Activated CD4-positive, alpha-beta T cell treated with anti-CD3 and anti-CD28 coated beads for 36 hours (primary cell): ENCODE measurements around the gene MDFIC. TPM values are rescaled to one million over a fixed set of nuclear protein-coding genes. Genes with fewer than 3 reads are reported as not detected.

ENCODE experiments used
- ATAC-seq: fragments of 200-7000 bp; cut with Tn5 transposase; one replicate; pipeline ENCODE4 v1.10.0; 2021; ENCODE audit warnings: mild to moderate bottlenecking, moderate library complexity
- CTCF ChIA-PET: fragments of 350-600 bp; sonication (Branson Sonifier 250); formaldehyde crosslinking; loops from one replicate; lab custom pipeline; 2021; ENCODE audit warnings: antibody characterized with exemption; lab: Charles Lee
- POLR2A ChIA-PET: fragments of 350-600 bp; sonication (Branson Sonifier 250); formaldehyde crosslinking; loops from one replicate; lab custom pipeline; 2021; ENCODE audit warnings: antibody characterized with exemption, inconsistent platforms; lab: Charles Lee
- DNase-seq: peaks from one replicate; pipeline ENCODE4 v3.0.0-alpha.2; 2020
- H3K27ac Mint-ChIP-seq: one replicate; pipeline ENCODE4 v1.8.0; 2021; ENCODE audit warnings: mixed read lengths
- H3K27me3 Mint-ChIP-seq: one replicate; pipeline ENCODE4 v1.8.0; 2021; ENCODE audit warnings: mixed read lengths
- H3K36me3 Mint-ChIP-seq: one replicate; pipeline ENCODE4 v1.8.0; 2021; ENCODE audit warnings: low read depth, mixed read lengths
- H3K4me1 Mint-ChIP-seq: one replicate; pipeline ENCODE4 v1.8.0; 2021; ENCODE audit warnings: mixed read lengths
- H3K4me3 Mint-ChIP-seq: one replicate; pipeline ENCODE4 v1.8.0; 2021; ENCODE audit warnings: mild to moderate bottlenecking, moderate library complexity, mixed read lengths
- H3K9me3 Mint-ChIP-seq: one replicate; pipeline ENCODE4 v1.8.0; 2021; ENCODE audit warnings: low read depth, mixed read lengths
- intact Hi-C, 2 experiments: fragments of 100-400 bp; cut with DNase I in 1 of 2; cut with micrococcal nuclease in 1 of 2; formaldehyde crosslinking; loops; one replicate each; pipeline versions ENCODE4 v1.14.2 to v1.15.1; 2022 to 2024; cut with DNase I, micrococcal nuclease
- total RNA-seq, 2 experiments: library from RNA; stranded (reverse); gene quantifications; one replicate each; pipeline ENCODE4 v1.2.3, GENCODE V29; 2021

Gene MDFIC
- total RNA-seq, 2 experiments from 2014 or later, result 68.4 to 113 TPM

DNA sequence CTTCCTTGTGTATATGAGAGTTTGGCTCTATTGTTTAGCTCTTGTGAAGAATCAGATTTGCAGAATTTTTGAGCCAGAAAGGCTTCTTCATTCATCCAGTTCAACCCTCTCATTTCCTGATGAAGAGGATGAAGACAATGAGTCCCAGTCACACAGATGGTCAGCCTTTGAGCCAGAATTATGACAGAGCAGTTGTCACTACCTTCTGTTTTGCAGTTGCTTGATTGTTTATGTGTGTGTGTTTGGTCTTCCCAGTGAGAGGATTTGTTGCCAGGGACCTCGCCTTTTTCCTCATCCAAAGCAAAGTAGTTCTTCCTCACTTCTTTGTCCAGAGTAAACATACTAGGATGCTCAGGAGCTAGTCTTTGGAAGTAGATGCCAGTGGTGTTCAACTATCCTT lies 15.6 kb downstream of the MDFIC start:
- peak overlapping the region; percentile 13 for H3K27ac Mint-ChIP-seq
- intact Hi-C loops, result loop anchor here in 1 of 2 experiments (10.0 kb wide), 1 partner anchor 1377 kb away; no protein-coding TSS in a partner anchor
- H3K36me3 Mint-ChIP-seq, result peaks cover 36% of the 10 kb centered on the region
- no peak overlapping the region for H3K4me3 Mint-ChIP-seq
- no peaks in the 10 kb centered on the region for H3K27me3 Mint-ChIP-seq
- ATAC-seq (no peak), DNase-seq (no peak)
- H3K9me3 Mint-ChIP-seq, result peaks cover 2% of the 10 kb centered on the region
- CTCF ChIA-PET, result interaction anchor here (1.3 kb wide), 1 partner anchor 12 kb away, joined by 4 read pairs; no protein-coding TSS in a partner anchor
- POLR2A ChIA-PET, result no interaction called here
- peaks cover 70% of the 10 kb centered on the region for H3K4me1 Mint-ChIP-seq

GRCh38 chr7:114938785-114939184 lies 16.9 kb downstream of the MDFIC start:
- intact Hi-C loops, result loop anchor here in 1 of 2 experiments (10.0 kb wide), 1 partner anchor 1376 kb away; no protein-coding TSS in a partner anchor
- Mint-ChIP-seq H3K9me3 (peaks cover 2% of the 10 kb centered on the region), H3K27ac (no peak overlapping the region), H3K4me1 (peaks cover 75% of the 10 kb centered on the region), H3K36me3 (peaks cover 42% of the 10 kb centered on the region), H3K27me3 (no peaks in the 10 kb centered on the region), H3K4me3 (no peak overlapping the region)
- CTCF ChIA-PET, result interaction anchor here (0.7 to 1.5 kb wide), 6 partner anchors 12 to 105 kb away, joined by 3 to 4 read pairs (median 3); no protein-coding TSS in a partner anchor
- no peak for ATAC-seq
- POLR2A ChIA-PET, result no interaction called here
- no peak for DNase-seq

GRCh38 chr7:114939484-114940097 lies 17.7 kb downstream of the MDFIC start:
- ATAC-seq (peak; percentile 48), DNase-seq (no peak)
- no peak overlapping the region for H3K4me3 Mint-ChIP-seq
- CTCF ChIA-PET, result interaction anchor here (0.6 to 1.5 kb wide), 7 partner anchors 11 to 70 kb away, joined by 3 to 4 read pairs (median 3); no protein-coding TSS in a partner anchor
- POLR2A ChIA-PET, result no interaction called here
- H3K27ac Mint-ChIP-seq, result no peak overlapping the region
- peaks cover 45% of the 10 kb centered on the region for H3K36me3 Mint-ChIP-seq
- peaks cover 2% of the 10 kb centered on the region for H3K9me3 Mint-ChIP-seq
- H3K27me3 Mint-ChIP-seq, result no peaks in the 10 kb centered on the region
- H3K4me1 Mint-ChIP-seq, result peaks cover 75% of the 10 kb centered on the region
- intact Hi-C loops, result loop anchor here in 1 of 2 experiments (10.0 kb wide), 1 partner anchor 1375 kb away; no protein-coding TSS in a partner anchor

DNA sequence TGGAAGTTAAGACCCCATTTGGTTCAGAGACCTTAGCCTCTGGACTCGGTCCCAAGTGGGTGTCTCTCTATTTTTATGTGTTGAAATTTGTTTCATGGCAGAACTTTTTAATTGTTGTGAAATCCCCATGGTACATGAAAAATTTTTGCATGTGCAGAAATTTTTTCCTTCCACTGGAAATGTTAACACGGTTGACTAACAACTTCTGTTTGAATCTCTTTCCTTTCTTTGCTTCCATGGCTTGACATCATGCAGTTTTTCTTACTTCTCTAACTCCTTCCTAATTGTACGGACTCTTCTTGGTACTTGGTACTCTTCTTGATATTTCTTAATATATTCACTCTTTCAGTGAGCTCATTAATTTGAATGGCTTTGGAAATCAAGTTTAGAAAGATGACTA lies 18.3 kb downstream of the MDFIC start:
- ChIA-PET CTCF (interaction anchor here (0.6 to 1.4 kb wide), 5 partner anchors 12 to 75 kb away, joined by 3 to 4 read pairs (median 3); no protein-coding TSS in a partner anchor), POLR2A (no interaction called here)
- Mint-ChIP-seq H3K36me3 (peaks cover 51% of the 10 kb centered on the region), H3K4me1 (peaks cover 74% of the 10 kb centered on the region), H3K27me3 (no peaks in the 10 kb centered on the region), H3K9me3 (peaks cover 2% of the 10 kb centered on the region), H3K27ac (no peak overlapping the region), H3K4me3 (no peak overlapping the region)
- intact Hi-C loops, result no loop called here
- DNase-seq, result no peak
- ATAC-seq, result no peak

DNA sequence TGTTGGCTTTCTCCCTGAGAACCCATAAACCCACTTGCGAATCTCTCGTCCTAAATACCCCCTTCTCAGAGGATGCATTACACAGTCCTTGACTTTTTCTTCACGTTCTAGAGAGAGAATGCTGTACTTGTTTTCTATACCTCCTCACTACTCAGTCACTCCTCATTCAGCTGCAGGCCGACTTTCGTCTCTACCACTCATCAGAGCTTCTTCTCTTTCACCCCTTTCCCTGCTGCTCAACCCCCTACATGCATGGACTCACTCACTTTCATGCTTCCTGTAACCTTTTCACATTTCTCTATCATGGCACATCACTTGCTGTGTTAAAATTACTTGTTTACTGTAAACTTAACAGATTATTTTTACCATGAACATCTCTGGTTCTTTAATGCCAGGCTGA lies 19.8 kb downstream of the MDFIC start:
- DNase-seq (no peak), ATAC-seq (no peak)
- Mint-ChIP-seq H3K27me3 (no peaks in the 10 kb centered on the region), H3K36me3 (peaks cover 60% of the 10 kb centered on the region), H3K4me3 (no peak overlapping the region), H3K27ac (peak overlapping the region; percentile 30), H3K9me3 (peaks cover 2% of the 10 kb centered on the region), H3K4me1 (peaks cover 67% of the 10 kb centered on the region)
- POLR2A ChIA-PET, result interaction anchor here (0.8 kb wide), 1 partner anchor 25 kb away, joined by 3 read pairs; no protein-coding TSS in a partner anchor
- CTCF ChIA-PET, result interaction anchor here (1.4 to 1.6 kb wide), 2 partner anchors 76 kb away, joined by 3 to 4 read pairs; no protein-coding TSS in a partner anchor
- intact Hi-C loops, result no loop called here

DNA sequence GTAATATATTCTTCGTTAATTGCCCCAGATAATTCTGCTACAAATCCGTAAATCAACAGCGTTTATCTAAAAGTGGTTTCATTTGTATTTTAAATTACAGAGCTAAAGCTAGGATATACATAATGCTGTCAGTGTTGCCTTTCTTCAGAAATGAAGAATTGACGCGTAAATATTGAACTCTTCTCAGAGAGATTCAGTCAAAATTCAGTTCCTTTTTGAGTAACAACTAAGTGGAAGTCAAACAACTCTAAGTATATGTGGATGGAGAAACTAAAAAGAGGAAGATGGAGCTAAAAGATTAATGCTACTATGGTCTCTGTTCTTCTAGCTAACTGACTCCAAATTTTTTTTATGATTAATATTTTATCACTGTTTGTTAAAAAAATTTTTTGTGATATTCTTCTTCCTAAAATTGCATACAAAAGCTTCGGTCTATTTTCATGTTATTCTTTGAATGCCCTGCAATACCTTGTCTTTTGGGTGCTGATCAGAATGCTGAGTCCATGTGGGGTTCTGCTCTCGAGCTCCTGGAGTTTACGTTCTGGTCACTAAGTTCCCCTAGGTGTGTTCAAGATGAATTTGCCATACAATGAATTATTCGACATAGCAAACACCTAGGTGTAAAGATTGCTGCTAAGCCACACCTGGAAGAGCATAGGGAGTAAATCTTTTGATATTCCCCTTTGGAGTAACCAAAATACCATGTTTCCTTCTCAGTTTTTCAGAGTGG lies 20.7 kb downstream of the MDFIC start:
- ChIA-PET POLR2A (interaction anchor here (0.6 to 0.8 kb wide), 2 partner anchors 11 to 26 kb away, joined by 3 read pairs; no protein-coding TSS in a partner anchor), CTCF (interaction anchor here (0.6 to 1.8 kb wide), 7 partner anchors 10 to 508 kb away, joined by 3 to 5 read pairs (median 4); no protein-coding TSS in a partner anchor)
- Mint-ChIP-seq H3K36me3 (peaks cover 64% of the 10 kb centered on the region), H3K9me3 (peaks cover 2% of the 10 kb centered on the region), H3K27ac (no peak overlapping the region), H3K4me1 (peaks cover 70% of the 10 kb centered on the region), H3K4me3 (no peak overlapping the region), H3K27me3 (no peaks in the 10 kb centered on the region)
- peak; percentile 37 for ATAC-seq
- intact Hi-C loops, result no loop called here
- DNase-seq, result no peak

DNA sequence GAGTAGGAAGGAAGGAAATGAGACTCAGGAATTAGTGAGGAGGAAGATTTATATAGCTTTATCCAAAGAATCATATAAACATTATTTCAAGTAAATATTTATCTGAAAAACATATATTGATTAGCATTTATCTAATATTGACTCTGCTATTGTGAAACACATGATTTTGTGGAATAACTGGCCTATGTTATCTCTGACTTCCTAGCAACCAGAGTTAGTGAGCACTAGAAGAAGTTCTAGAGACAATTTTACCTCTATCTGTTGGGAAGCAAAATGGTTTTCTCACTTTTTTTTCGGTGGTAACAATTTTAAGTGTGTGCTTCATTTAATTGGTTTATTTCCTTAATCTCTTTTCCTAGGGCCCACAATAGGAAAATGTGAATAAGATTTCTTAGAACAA lies 21.6 kb downstream of the MDFIC start:
- no peak for ATAC-seq
- Mint-ChIP-seq H3K36me3 (peaks cover 70% of the 10 kb centered on the region), H3K4me3 (no peak overlapping the region), H3K9me3 (peaks cover 2% of the 10 kb centered on the region), H3K27ac (peak overlapping the region; percentile 60), H3K27me3 (no peaks in the 10 kb centered on the region), H3K4me1 (peaks cover 73% of the 10 kb centered on the region)
- DNase-seq, result no peak
- intact Hi-C loops, result no loop called here
- ChIA-PET POLR2A (no interaction called here), CTCF (interaction anchor here (0.6 to 1.8 kb wide), 7 partner anchors 9 to 507 kb away, joined by 3 to 4 read pairs (median 4); no protein-coding TSS in a partner anchor)

GRCh38 chr7:114943953-114944744 lies 22.3 kb downstream of the MDFIC start:
- ChIA-PET CTCF (interaction anchor here (1.4 to 1.8 kb wide), 5 partner anchors 9 to 20 kb away, joined by 4 to 6 read pairs (median 4); no protein-coding TSS in a partner anchor), POLR2A (no interaction called here)
- intact Hi-C loops, result no loop called here
- ATAC-seq (no peak), DNase-seq (no peak)
- H3K4me3 Mint-ChIP-seq, result no peak overlapping the region
- H3K9me3 Mint-ChIP-seq, result peaks cover 2% of the 10 kb centered on the region
- no peaks in the 10 kb centered on the region for H3K27me3 Mint-ChIP-seq
- peak overlapping the region; percentile 30 for H3K27ac Mint-ChIP-seq
- H3K4me1 Mint-ChIP-seq, result peaks cover 73% of the 10 kb centered on the region
- H3K36me3 Mint-ChIP-seq, result peaks cover 70% of the 10 kb centered on the region

- POLR2A ChIA-PET, result no interaction called here
Observed at GRCh38 chr7:114944745-114945625, 23.1 kb downstream of the MDFIC start.

DNA sequence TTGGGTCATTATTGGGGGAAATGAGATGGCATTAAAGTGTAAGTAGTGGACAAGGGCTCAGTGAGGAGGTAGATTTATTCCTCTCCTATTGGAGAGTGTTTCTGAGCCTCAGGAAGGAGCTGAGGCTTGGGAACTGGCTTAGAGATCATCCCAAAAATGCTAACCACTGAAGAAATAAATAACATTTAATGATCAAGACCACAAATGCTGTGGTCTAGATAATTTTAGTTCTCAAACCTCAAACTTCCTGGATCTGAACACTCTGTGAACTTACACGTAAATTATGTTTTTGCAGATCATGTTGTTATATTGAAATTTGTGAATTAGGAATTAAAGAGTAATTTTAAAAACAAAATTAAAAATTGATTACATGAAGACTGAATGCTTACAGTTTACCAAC lies 27.3 kb downstream of the MDFIC start:
- H3K4me3 Mint-ChIP-seq, result no peak overlapping the region
- intact Hi-C loops, result no loop called here

More at GRCh38 chr7:114944745-114945625, 23.1 kb downstream of the MDFIC start:
- CTCF ChIA-PET, result interaction anchor here (1.1 to 1.8 kb wide), 4 partner anchors 8 to 106 kb away, joined by 3 to 6 read pairs (median 4); no protein-coding TSS in a partner anchor
- Mint-ChIP-seq H3K27ac (peak overlapping the region; percentile 17), H3K4me3 (no peak overlapping the region), H3K9me3 (peaks cover 2% of the 10 kb centered on the region), H3K27me3 (no peaks in the 10 kb centered on the region), H3K36me3 (peaks cover 74% of the 10 kb centered on the region), H3K4me1 (peaks cover 78% of the 10 kb centered on the region)
- intact Hi-C loops, result no loop called here
- ATAC-seq, result no peak
- no peak for DNase-seq

More for the DNA sequence above, 27.3 kb downstream of the MDFIC start:
- H3K4me1 Mint-ChIP-seq, result peaks cover 63% of the 10 kb centered on the region
- ChIA-PET POLR2A (no interaction called here), CTCF (interaction anchor here (1.0 kb wide), 1 partner anchor 9 kb away, joined by 3 read pairs; no protein-coding TSS in a partner anchor)
- H3K27me3 Mint-ChIP-seq, result no peaks in the 10 kb centered on the region
- ATAC-seq (no peak), DNase-seq (no peak)
- peaks cover 48% of the 10 kb centered on the region for H3K36me3 Mint-ChIP-seq
- no peaks in the 10 kb centered on the region for H3K9me3 Mint-ChIP-seq
- H3K27ac Mint-ChIP-seq, result peak overlapping the region; percentile 53
